Endothelial cell of umbilical vein (primary cell): ENCODE measurements around the gene ARHGEF9. TPM values are rescaled to one million over a fixed set of nuclear protein-coding genes. Genes with fewer than 3 reads are reported as not detected.

Source experiments
- BruUV-seq: library from RNA; stranded (reverse); fragments of 400-500 nt; replicated peaks from 2 replicates; lab custom pipeline; 2021; lab: Mats Ljungman, UMichigan
- CTCF ChIA-PET: fragments of 300-600, 350-600 bp; sonication (Branson Sonifier 250); formaldehyde crosslinking; loops from one replicate; lab custom pipeline; 2021; ENCODE audit warnings: antibody characterized with exemption, inconsistent platforms; lab: Charles Lee
- POLR2A ChIA-PET: fragments of 300-600, 350-600 bp; sonication (Branson Sonifier 250); formaldehyde crosslinking; loops from one replicate; lab custom pipeline; 2021; ENCODE audit warnings: antibody characterized with exemption, inconsistent platforms; lab: Charles Lee
- DNase-seq: peaks from one replicate; pipeline ENCODE4 v3.0.0-alpha.2; 2011; ENCODE audit warnings: low read depth, low spot score
- FAIRE-seq: peaks from 2 replicates; lab custom pipeline; 2011; peaks lifted over from hg19 to GRCh38; lab: Jason Lieb, UNC
- H2AFZ ChIP-seq: 2 replicates; pipeline ENCODE4 v1.6.0; 2012; ENCODE audit warnings: low read depth, low read length, control low read depth, inconsistent platforms
- H3K27ac ChIP-seq: 2 replicates; pipeline ENCODE4 v1.5.1; 2011; ENCODE audit warnings: low read depth, mild to moderate bottlenecking, control low read depth, low read length, moderate library complexity; ENCODE audit not compliant: insufficient read depth
- H3K27me3 ChIP-seq, 2 experiments: 2 replicates each; pipeline versions ENCODE4 v1.6.0 to v1.6.1; 2011; ENCODE audit warnings: low read length in 2 of 2, mixed read lengths in 1 of 2; ENCODE audit not compliant: control insufficient read depth in 2 of 2, insufficient read depth in 2 of 2
- H3K36me3 ChIP-seq, 2 experiments: 2 replicates in 1 of 2; 3 replicates in 1 of 2; pipeline ENCODE4 v1.5.1; 2011; ENCODE audit warnings: low read length in 2 of 2, mild to moderate bottlenecking in 1 of 2, moderate library complexity in 1 of 2; ENCODE audit not compliant: control insufficient read depth in 2 of 2, insufficient read depth in 2 of 2; ENCODE audit errors: extremely low read depth in 1 of 2
- H3K4me1 ChIP-seq: 3 replicates; pipeline ENCODE4 v1.5.1; 2011; ENCODE audit warnings: mild to moderate bottlenecking, low read length; ENCODE audit not compliant: control insufficient read depth, insufficient read depth; ENCODE audit errors: extremely low read depth
- H3K4me2 ChIP-seq: 2 replicates; pipeline ENCODE4 v1.6.1; 2011; ENCODE audit warnings: low read length, control low read depth, mixed read lengths; ENCODE audit not compliant: insufficient read depth
- H3K4me3 ChIP-seq, 3 experiments: fragments of 200-600 bp in 1 of 3; sonication (generic), shearing (Covaris generic) in 1 of 3; replicated peaks in 1 of 3; 2 replicates each; pipeline ENCODE4 v1.5.1; 2011 to 2016; ENCODE audit warnings: control low read depth in 3 of 3, low read length in 3 of 3, mild to moderate bottlenecking in 2 of 3, inconsistent platforms in 1 of 3, low read depth in 1 of 3, moderate library complexity in 1 of 3; ENCODE audit not compliant: insufficient read depth in 1 of 3
- H3K79me2 ChIP-seq: 2 replicates; pipeline ENCODE4 v1.6.0; 2012; ENCODE audit warnings: low read length, inconsistent platforms; ENCODE audit not compliant: control insufficient read depth, insufficient read depth
- H3K9ac ChIP-seq: replicated peaks from 2 replicates; pipeline ENCODE3; 2011; ENCODE audit warnings: low read length, control low read depth; ENCODE audit not compliant: insufficient read depth; ENCODE audit errors: extremely low read depth
- H3K9me1 ChIP-seq: replicated peaks from 3 replicates; pipeline ENCODE4 v1.6.0; 2011; ENCODE audit warnings: mild to moderate bottlenecking, low read length; ENCODE audit not compliant: control insufficient read depth, insufficient read depth; ENCODE audit errors: extremely low read depth
- H3K9me3 ChIP-seq: replicated peaks from 2 replicates; pipeline ENCODE4 v1.5.1; 2012; ENCODE audit warnings: low read length, inconsistent platforms; ENCODE audit not compliant: control insufficient read depth, insufficient read depth
- H4K20me1 ChIP-seq: replicated peaks from 2 replicates; pipeline ENCODE3; 2011; ENCODE audit warnings: mild to moderate bottlenecking, low read length; ENCODE audit not compliant: control insufficient read depth, insufficient read depth; ENCODE audit errors: extremely low read depth
- CTCF ChIP-seq, 2 donors: IDR thresholded peaks; 1 replicate in 1 of 2; 2 replicates in 1 of 2; pipeline ENCODE4 v1.5.1; 2011; ENCODE audit warnings: low read length in 2 of 2, mild to moderate bottlenecking in 2 of 2, moderate library complexity in 2 of 2, control low read depth in 1 of 2, inconsistent platforms in 1 of 2, low read depth in 1 of 2; ENCODE audit not compliant: insufficient read depth in 1 of 2; ENCODE audit errors: extremely low read depth in 1 of 2
- EZH2 ChIP-seq: IDR thresholded peaks from 2 replicates; pipeline ENCODE4 v1.6.1; 2012; ENCODE audit warnings: borderline replicate concordance, low read depth, mild to moderate bottlenecking, moderate library complexity, low read length, inconsistent platforms; ENCODE audit not compliant: severe bottlenecking
- FOS ChIP-seq: IDR thresholded peaks from 2 replicates; pipeline ENCODE4 v1.6.1; 2011; ENCODE audit warnings: mild to moderate bottlenecking, low read length, moderate library complexity, borderline replicate concordance; ENCODE audit not compliant: insufficient read depth
- GATA2 ChIP-seq: IDR thresholded peaks from 2 replicates; pipeline ENCODE4 v1.7.0; 2011; ENCODE audit warnings: low read depth, mild to moderate bottlenecking, moderate library complexity, mixed read lengths, low read length; ENCODE audit not compliant: insufficient read length, insufficient read depth
- JUN ChIP-seq: IDR thresholded peaks from 2 replicates; pipeline ENCODE4 v1.6.1; 2011; ENCODE audit warnings: borderline replicate concordance, low read depth; ENCODE audit not compliant: insufficient read length, insufficient read depth
- MAX ChIP-seq: IDR thresholded peaks from 2 replicates; pipeline ENCODE4 v1.6.1; 2011; ENCODE audit not compliant: insufficient read depth, insufficient read length
- MYC ChIP-seq: IDR thresholded peaks from one replicate; pipeline ENCODE4 v1.6.1; 2011; ENCODE audit warnings: mild to moderate bottlenecking, low read depth, low read length
- POLR2AphosphoS5 ChIP-seq: IDR thresholded peaks from 2 replicates; pipeline ENCODE4 v1.6.1; 2012; ENCODE audit warnings: low read depth, mild to moderate bottlenecking, control low read depth, low read length, moderate library complexity; ENCODE audit not compliant: insufficient read depth
- dilution Hi-C: fragments of 300-500 bp; cut with MboI; formaldehyde crosslinking; loops from one replicate; pipeline ENCODE4 v1.15.0; 2019; ENCODE audit warnings: low sequenced_read_pairs; ENCODE audit not compliant: extremely low pct_ligation_motif_present
- intact Hi-C: fragments of 100-400 bp; cut with micrococcal nuclease; formaldehyde crosslinking; loops from one replicate; pipeline ENCODE4 v1.10.0; 2022
- polyA plus RNA-seq, 4 experiments: library from polyadenylated mRNA; depleted of rRNA in 3 of 4; stranded (reverse) in 3 of 4; unstranded in 1 of 4; fragments of >200 nt; gene quantifications; 2 replicates each; pipeline versions ENCODE4 v1.2.1 to v1.2.3, GENCODE V29; 2011 to 2012; ENCODE audit warnings: missing spikeins in 1 of 4
- total RNA-seq: library from RNA; stranded (reverse); gene quantifications from 2 replicates; pipeline ENCODE4 v1.2.3, GENCODE V29; 2021

The ARHGEF9 gene
- total and polyA plus RNA-seq, 2 donors (not counting 3 experiments of a cell fraction or from before 2014, with no cell fraction given): 6.5 to 12.9 TPM

GRCh38 chrX:63740382-63740781 lies 44.6 kb downstream of the ARHGEF9 start:
- H3K4me1 ChIP-seq: no peaks in the 10 kb centered on the region
- H3K9ac ChIP-seq: no peak overlapping the region
- no TSS peak for BruUV-seq
- H3K4me2 ChIP-seq: no peak overlapping the region
- no peak overlapping the region for H3K27ac ChIP-seq
- H3K36me3 ChIP-seq: no peaks in the 10 kb centered on the region
- CTCF ChIA-PET: interaction anchor here (1.7 kb wide), 1 partner anchor 15 kb away, joined by 4 read pairs; no protein-coding TSS in a partner anchor
- FAIRE-seq (no peak), DNase-seq (no peak)
- H3K27me3 ChIP-seq: no peaks in the 10 kb centered on the region
- TF ChIP-seq JUN (no peak), MYC (no peak), EZH2 (no peak)
- H4K20me1 ChIP-seq: no peaks in the 10 kb centered on the region
- no peaks in the 10 kb centered on the region for H3K9me1 ChIP-seq
- H3K9me3 ChIP-seq: no peaks in the 10 kb centered on the region
- dilution Hi-C loops: no loop called here
- H3K79me2 ChIP-seq: no peaks in the 10 kb centered on the region
- no peak overlapping the region for H3K4me3 ChIP-seq
- POLR2A ChIA-PET: no interaction called here
- intact Hi-C loops: loop anchor here (10.0 kb wide), 1 partner anchor 176 kb away; no protein-coding TSS in a partner anchor
- H2AFZ ChIP-seq: no peak overlapping the region

GRCh38 chrX:63739885-63740284 lies 45.1 kb downstream of the ARHGEF9 start:
- Histone ChIP-seq H3K9ac (no peak overlapping the region), H3K4me1 (no peaks in the 10 kb centered on the region), H3K4me2 (no peak overlapping the region), H3K4me3 (no peak overlapping the region), H3K27ac (no peak overlapping the region), H2AFZ (no peak overlapping the region), H3K79me2 (no peaks in the 10 kb centered on the region), H3K36me3 (no peaks in the 10 kb centered on the region), H3K9me3 (no peaks in the 10 kb centered on the region), H3K9me1 (no peaks in the 10 kb centered on the region), H3K27me3 (no peaks in the 10 kb centered on the region), H4K20me1 (no peaks in the 10 kb centered on the region)
- intact Hi-C loops: loop anchor here (10.0 kb wide), 1 partner anchor 175 kb away; no protein-coding TSS in a partner anchor
- TF ChIP-seq JUN (no peak), CTCF (IDR thresholded peaks at IDR 0.05; ENCODE audit: extremely low read depth in 1 of 2, insufficient read depth in 1 of 2, low read depth in 1 of 2, low read length in 2 of 2) (no peak), GATA2 (no peak), FOS (no peak), MYC (no peak), EZH2 (no peak), MAX (no peak), POLR2AphosphoS5 (no peak)
- FAIRE-seq (no peak), DNase-seq (no peak)
- dilution Hi-C loops: no loop called here
- ChIA-PET CTCF (interaction anchor here (1.7 kb wide), 1 partner anchor 15 kb away, joined by 4 read pairs; no protein-coding TSS in a partner anchor), POLR2A (no interaction called here)
- BruUV-seq: no TSS peak
